CD4-positive, alpha-beta T cell treated with Interleukin-17A for 1 hour (primary cell): ENCODE results near the gene ENAM.

ENCODE experiments used
- DNase-seq: peaks from one replicate; pipeline ENCODE4 v3.0.0-alpha.2; 2020

ENAM gene

GRCh38 chr4:70628444-70628843, at the start of gene ENAM:
TSS of gene ENAM (plus strand) at chr4:70628744. CDS start at chr4:70629501, 757 bp downstream.
- DNase-seq = no peak

GRCh38 chr4:70581980-70582379, 46.6 kb upstream of the ENAM start:
- no peak for DNase-seq

GRCh38 chr4:70583952-70584834, 44.4 kb upstream of the ENAM start:
- DNase-seq = no peak

DNA sequence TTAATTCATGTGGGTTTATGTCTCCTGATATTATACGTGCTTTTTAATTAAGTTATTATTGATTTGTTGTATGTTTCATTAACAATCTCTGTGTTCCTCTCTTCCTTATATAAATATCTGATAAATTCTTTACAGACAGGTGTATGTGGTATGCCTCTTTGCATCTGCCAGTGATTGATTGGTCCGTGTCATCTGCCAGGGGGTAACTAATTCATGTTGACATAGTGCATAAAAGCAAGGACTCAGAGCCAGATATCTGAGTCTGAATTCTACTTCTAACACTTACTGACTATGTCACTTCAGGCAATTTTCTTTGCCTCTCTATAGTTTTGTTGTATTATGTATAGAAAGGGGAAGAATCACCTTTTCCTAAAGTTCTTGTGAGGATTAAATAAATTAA, 41.7 kb upstream of the ENAM start:
- DNase-seq = no peak

- no peak for DNase-seq
Measured at GRCh38 chr4:70589785-70590184, 38.8 kb upstream of the ENAM start.

DNA sequence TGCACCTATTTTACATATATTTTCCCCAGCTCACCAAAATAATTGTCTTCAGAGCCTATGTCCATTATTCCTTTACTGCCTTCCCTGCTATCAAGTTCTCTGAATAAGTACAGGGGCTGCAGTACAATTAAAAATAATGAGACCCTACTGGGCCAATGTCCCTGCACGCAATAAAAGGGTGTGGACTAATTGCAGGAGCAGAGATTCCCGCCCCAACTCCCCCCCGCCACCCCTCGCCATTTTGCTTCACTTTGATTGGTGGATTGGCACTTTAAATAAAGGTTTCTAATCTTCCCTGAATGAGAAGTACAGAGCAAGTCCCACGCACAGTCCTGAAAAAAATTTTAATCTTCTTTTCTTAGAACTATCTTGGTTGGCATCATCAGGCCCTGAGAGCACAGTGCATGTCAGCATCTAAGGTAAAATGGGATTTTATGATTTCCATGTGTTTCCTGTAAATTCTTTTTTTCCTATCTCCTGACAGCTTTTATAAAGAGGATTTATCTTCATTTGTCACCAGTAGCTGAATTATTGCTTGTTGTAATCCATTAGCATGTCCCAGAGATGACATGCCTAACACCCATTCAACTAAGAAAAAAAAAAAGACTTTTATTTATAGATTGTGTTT, 36.5 kb upstream of the ENAM start, which contains the start of gene AMBN:
Gene AMBN (plus strand): TSS at position 302 of the 628 bp plus-strand sequence. CDS start 103 bp downstream, at position 405.
- no peak for DNase-seq

GRCh38 chr4:70594196-70594595, 34.3 kb upstream of the ENAM start:
- DNase-seq = no peak

DNA sequence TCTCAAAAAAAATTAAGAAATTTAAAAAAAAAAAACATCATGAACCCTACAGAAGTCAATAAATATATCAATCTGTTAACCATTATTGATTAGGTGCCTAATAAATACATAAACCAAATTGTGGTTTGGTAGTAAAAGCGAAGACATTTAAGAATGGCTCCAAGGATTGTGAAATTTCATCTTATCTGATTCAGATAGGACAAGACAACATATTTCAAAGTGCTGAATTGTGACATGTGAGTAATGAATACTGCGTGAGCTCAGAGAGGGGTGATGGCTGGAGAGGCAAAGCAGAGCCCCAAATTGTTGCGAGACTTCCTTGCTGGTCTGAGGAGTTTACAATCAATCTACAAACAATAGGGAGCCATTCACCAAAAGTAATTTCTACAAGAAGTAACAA, 28.2 kb upstream of the ENAM start:
- DNase-seq = no peak

DNA sequence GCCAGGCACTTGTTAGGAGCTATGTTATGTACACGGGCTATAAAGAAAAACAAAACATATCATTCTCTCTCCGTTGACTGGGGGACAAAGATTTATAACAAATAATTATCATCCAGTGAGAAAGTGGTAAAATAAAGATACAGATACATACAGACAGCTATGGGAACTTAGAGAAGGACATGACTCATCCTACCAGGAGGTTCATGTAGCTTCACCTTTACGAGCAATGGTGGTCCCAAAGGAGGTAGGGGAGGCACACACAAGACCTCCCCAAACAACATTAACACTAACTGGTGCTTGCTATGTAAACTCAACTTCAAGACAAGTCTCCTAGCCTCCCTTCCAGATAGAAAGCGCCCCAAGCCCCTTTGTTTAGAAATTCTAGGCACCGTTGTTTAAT, 27.6 kb upstream of the ENAM start:
- no peak for DNase-seq

DNA sequence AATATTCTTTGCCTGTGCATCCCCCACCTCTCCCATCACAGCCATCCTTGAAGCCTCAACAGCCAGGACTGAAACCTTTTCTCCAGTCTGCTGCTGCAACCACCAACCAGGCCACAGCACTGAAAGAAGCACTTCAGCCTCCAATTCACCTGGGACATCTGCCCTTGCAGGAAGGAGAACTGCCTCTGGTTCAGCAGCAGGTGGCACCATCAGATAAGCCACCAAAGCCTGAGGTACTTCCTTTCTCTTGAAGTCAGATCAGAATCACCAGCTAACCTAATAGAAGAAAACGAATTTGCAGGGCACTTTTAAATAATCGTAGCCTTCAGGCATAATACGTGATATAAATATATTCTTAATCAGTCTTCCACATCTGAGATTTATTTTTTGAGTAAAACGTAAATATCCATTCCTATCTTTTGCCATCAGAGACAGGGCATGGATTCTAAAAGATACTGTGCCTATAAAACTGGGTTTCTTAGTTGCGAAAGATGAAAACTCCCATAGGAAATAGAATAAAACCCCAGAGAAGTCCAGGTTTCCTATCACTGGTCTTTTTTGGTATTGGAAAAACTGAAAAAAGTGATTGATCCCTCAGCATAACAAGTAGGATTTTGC, 27.0 kb upstream of the ENAM start:
- DNase-seq = peak; percentile 74

- no peak for DNase-seq
Measured at GRCh38 chr4:70603856-70604255, 24.7 kb upstream of the ENAM start.

- no peak for DNase-seq
Measured at GRCh38 chr4:70606459-70606858, 22.1 kb upstream of the ENAM start.

DNA sequence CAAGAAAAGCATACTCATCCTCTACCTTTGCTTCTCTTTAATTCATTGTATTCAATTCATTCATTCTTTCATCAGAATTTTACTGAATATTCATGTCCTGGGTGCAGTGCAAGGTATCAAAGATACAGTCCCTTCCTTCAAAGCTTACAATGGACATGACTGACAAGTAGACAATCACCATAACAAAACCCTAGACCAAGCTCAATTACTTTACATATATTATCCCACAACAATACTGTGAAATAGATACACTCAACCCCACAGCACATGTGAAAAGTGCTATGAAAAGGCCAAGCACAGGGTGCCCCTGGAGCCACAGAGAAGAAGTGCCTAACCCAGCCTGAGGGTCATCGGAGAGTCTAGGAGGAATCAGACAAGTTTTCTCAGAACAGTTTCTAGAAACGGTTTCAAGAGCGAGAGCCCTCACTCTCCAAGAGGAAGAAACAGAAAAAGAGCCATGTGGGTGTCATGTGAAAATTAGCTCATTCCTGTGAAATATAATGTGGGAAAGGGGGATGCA, 21.1 kb upstream of the ENAM start:
- DNase-seq = no peak

GRCh38 chr4:70608324-70608723, 20.2 kb upstream of the ENAM start:
- no peak for DNase-seq

DNA sequence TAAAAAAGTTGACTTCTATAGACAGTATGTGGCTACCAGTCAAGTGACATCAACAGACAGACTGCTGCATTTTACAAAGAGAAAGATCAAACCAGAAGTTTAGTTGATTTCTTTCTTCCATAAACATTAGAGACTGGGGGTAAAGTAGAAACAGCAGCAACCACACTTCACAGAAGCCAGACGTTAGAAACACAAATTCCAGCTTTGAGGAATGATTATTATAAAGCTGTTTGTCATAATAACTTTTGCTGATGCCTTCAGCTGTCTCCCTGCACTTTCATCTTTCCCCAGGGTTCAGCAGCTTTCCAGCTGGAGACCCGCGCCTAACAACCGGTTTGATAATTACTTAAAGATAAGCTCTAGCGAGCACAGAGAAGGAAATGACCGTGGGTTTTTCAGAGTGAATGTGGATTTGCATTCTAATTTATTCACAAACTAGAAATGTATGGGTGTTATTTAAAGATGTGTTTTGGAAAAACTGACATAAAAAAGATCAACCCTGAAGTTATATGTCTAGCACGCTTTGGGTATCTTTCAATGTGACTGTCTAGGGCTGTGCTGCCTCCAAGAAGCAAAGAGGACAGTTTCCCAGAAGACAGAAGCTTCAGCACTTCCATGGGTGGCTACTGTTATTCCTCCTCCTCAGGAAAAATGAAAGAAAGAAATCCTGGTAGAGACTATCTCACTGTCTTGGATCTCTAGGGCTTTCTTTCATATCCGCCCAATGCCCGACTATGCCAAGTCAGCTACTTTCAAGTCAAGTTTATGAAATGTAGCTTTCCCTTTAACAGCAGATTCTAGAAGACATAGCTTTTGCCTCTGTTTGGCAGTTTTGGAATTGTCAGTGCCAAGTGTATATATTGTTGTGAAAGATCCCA, 15.0 kb upstream of the ENAM start:
- DNase-seq = no peak

- DNase-seq = no peak
Measured at GRCh38 chr4:70614184-70614555, 14.4 kb upstream of the ENAM start.

GRCh38 chr4:70619288-70619687, 9.3 kb upstream of the ENAM start:
- no peak for DNase-seq

DNA sequence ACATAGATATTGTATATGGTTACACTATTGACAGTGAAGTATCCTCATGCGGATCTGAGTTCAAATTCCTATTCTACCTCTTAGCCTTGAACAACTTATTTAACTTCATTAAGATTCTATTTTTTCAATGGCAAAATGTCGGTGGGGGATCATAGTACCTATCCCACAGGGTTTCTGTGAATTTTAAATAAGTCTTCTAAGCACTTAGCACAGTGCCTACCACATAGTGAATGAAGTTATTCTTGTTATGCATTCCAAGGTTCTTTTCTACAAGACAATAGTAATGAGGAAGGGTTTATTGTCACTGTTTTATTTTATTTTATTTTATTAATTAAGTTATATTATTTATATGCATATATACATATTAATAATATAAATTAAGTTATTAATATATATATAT, 8.8 kb upstream of the ENAM start:
- DNase-seq = no peak

GRCh38 chr4:70623323-70623722, 5.2 kb upstream of the ENAM start:
- DNase-seq = no peak

GRCh38 chr4:70624226-70624793, 4.2 kb upstream of the ENAM start:
- no peak for DNase-seq

DNA sequence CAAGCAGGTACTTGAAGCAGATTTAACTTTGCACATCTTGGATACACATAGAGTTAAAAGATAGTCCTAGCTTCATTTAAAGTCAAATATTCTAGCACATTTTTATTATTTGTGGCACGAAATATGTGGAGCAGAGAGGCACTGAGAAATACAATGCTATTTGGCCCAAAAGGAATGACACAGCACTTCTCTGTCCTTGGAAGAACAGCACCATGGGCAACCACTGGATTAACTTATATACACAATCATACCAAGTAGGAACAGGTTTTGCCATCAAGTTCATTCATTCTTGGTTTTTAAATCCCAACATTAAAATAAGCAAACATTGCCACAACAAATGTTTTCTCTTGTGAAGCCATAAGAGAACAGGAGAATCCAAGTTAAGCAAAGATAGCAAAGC, 924 bp upstream of the ENAM start:
- DNase-seq = no peak

- no peak for DNase-seq
Measured at GRCh38 chr4:70629469-70630090, 1.0 kb downstream of the ENAM start.
